ENCODE results near the gene TBX10.

Gene TBX10

GRCh38 chr11:67586568-67587250 lies 52.9 kb downstream of the TBX10 start:
- TF ChIP-seq, protein P1, sequence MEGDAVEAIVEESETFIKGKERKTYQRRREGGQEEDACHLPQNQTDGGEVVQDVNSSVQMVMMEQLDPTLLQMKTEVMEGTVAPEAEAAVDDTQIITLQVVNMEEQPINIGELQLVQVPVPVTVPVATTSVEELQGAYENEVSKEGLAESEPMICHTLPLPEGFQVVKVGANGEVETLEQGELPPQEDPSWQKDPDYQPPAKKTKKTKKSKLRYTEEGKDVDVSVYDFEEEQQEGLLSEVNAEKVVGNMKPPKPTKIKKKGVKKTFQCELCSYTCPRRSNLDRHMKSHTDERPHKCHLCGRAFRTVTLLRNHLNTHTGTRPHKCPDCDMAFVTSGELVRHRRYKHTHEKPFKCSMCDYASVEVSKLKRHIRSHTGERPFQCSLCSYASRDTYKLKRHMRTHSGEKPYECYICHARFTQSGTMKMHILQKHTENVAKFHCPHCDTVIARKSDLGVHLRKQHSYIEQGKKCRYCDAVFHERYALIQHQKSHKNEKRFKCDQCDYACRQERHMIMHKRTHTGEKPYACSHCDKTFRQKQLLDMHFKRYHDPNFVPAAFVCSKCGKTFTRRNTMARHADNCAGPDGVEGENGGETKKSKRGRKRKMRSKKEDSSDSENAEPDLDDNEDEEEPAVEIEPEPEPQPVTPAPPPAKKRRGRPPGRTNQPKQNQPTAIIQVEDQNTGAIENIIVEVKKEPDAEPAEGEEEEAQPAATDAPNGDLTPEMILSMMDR (IDR thresholded peaks at IDR 0.05; ENCODE audit: low read length): no peak
- TF ChIP-seq EZH2 (optimal IDR thresholded peaks at IDR 0.05; ENCODE audit: low read depth, low read length) (no peak), EZH2phosphoT487 (IDR thresholded peaks at IDR 0.05; ENCODE audit: low read length) (no peak)
- Histone ChIP-seq H3K4me3 (ENCODE audit: low read length) (no peak overlapping the region), H3F3A (ENCODE audit: insufficient read depth, low read length) (peaks cover 44% of the 10 kb centered on the region), H3K9ac (ENCODE audit: low read length) (no peak overlapping the region), H2AFZ (ENCODE audit: low read length) (no peak overlapping the region), H3K4me2 (ENCODE audit: low read depth, low read length) (peak overlapping the region; percentile 49; the same call in 1 of the 2 replicates), H3K9me3 (replicated peaks; ENCODE audit: insufficient read depth, low read length) (no peaks in the 10 kb centered on the region), H3K27me3 (replicated peaks; ENCODE audit: insufficient read depth, low read length) (no peaks in the 10 kb centered on the region), H3K9me2 (replicated peaks; ENCODE audit: insufficient read depth, low read length) (no peaks in the 10 kb centered on the region), H3K4me1 (ENCODE audit: low read length) (peaks cover 43% of the 10 kb centered on the region), H3K36me3 (replicated peaks; ENCODE audit: insufficient read depth, low read length) (peaks cover 8% of the 10 kb centered on the region; the same call in 1 of the 2 replicates), H3K79me2 (ENCODE audit: low read length) (peaks cover 24% of the 10 kb centered on the region), H3K27ac (ENCODE audit: low read length) (peak overlapping the region; percentile 68; the same call in 1 of the 2 replicates), H4K20me1 (ENCODE audit: insufficient read depth, low read length) (peaks cover 3% of the 10 kb centered on the region; the same call in 1 of the 2 replicates)
- no peak for DNase-seq

DNA sequence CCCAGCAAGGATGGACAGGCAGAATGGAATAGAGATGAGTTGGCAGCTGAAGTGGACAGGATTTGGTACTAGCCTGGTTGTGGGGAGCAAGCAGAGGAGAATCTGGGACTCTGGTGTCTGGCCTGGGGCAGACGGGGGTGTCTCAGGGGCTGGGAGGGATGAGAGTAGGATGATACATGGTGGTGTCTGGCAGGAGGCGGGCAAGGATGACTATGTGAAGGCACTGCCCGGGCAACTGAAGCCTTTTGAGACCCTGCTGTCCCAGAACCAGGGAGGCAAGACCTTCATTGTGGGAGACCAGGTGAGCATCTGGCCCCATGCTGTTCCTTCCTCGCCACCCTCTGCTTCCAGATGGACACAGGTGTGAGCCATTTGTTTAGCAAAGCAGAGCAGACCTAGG lies 53.7 kb downstream of the TBX10 start:
- Histone ChIP-seq H3K9ac (ENCODE audit: low read length) (no peak overlapping the region), H3K36me3 (replicated peaks; ENCODE audit: insufficient read depth, low read length) (peaks cover 8% of the 10 kb centered on the region; the same call in 1 of the 2 replicates), H3K9me2 (replicated peaks; ENCODE audit: insufficient read depth, low read length) (no peaks in the 10 kb centered on the region), H4K20me1 (ENCODE audit: insufficient read depth, low read length) (peaks cover 3% of the 10 kb centered on the region; the same call in 1 of the 2 replicates), H3K79me2 (ENCODE audit: low read length) (peaks cover 24% of the 10 kb centered on the region), H3K27me3 (replicated peaks; ENCODE audit: insufficient read depth, low read length) (no peaks in the 10 kb centered on the region), H3K4me1 (ENCODE audit: low read length) (peaks cover 43% of the 10 kb centered on the region), H2AFZ (ENCODE audit: low read length) (no peak overlapping the region), H3K27ac (ENCODE audit: low read length) (peak overlapping the region; percentile 68; the same call in 1 of the 2 replicates), H3K4me3 (ENCODE audit: low read length) (no peak overlapping the region), H3K4me2 (ENCODE audit: low read depth, low read length) (0 out of 2 replicates have a peak overlapping the region, but pooled peaks have one; percentile 95), H3F3A (ENCODE audit: insufficient read depth, low read length) (peaks cover 44% of the 10 kb centered on the region), H3K9me3 (replicated peaks; ENCODE audit: insufficient read depth, low read length) (no peaks in the 10 kb centered on the region)
- TF ChIP-seq, protein P1 (IDR thresholded peaks at IDR 0.05; ENCODE audit: low read length): no peak
- TF ChIP-seq EZH2 (optimal IDR thresholded peaks at IDR 0.05; ENCODE audit: low read depth, low read length): no peak
- no peak for TF ChIP-seq EZH2phosphoT487 (IDR thresholded peaks at IDR 0.05; ENCODE audit: low read length)
- no peak for DNase-seq

GRCh38 chr11:67584881-67585873 lies 54.4 kb downstream of the TBX10 start:
- H3K27ac ChIP-seq (ENCODE audit: low read length): peak overlapping the region; percentile 68; the same call in 1 of the 2 replicates
- DNase-seq: no peak

More at GRCh38 chr11:67584881-67585873, 54.4 kb downstream of the TBX10 start:
- Histone ChIP-seq H3K4me3 (ENCODE audit: low read length) (peak overlapping the region; percentile 73), H3K9me2 (replicated peaks; ENCODE audit: insufficient read depth, low read length) (no peaks in the 10 kb centered on the region), H3K9ac (ENCODE audit: low read length) (peak overlapping the region; percentile 78; the same call in 1 of the 2 replicates), H3K9me3 (replicated peaks; ENCODE audit: insufficient read depth, low read length) (no peaks in the 10 kb centered on the region), H3F3A (ENCODE audit: insufficient read depth, low read length) (peaks cover 44% of the 10 kb centered on the region), H3K27me3 (replicated peaks; ENCODE audit: insufficient read depth, low read length) (0 out of 2 replicates have a peak, but pooled peaks cover 5% of the 10 kb centered on the region), H2AFZ (ENCODE audit: low read length) (no peak overlapping the region), H3K36me3 (replicated peaks; ENCODE audit: insufficient read depth, low read length) (peaks cover 8% of the 10 kb centered on the region; the same call in 1 of the 2 replicates), H3K4me2 (ENCODE audit: low read depth, low read length) (peak overlapping the region; percentile 95), H3K4me1 (ENCODE audit: low read length) (peaks cover 43% of the 10 kb centered on the region), H4K20me1 (ENCODE audit: insufficient read depth, low read length) (peaks cover 3% of the 10 kb centered on the region; the same call in 1 of the 2 replicates), H3K79me2 (ENCODE audit: low read length) (peaks cover 24% of the 10 kb centered on the region)
- TF ChIP-seq EZH2phosphoT487 (IDR thresholded peaks at IDR 0.05; ENCODE audit: low read length): no peak
